Measurements from ENCODE around the gene WDR53.

DNA sequence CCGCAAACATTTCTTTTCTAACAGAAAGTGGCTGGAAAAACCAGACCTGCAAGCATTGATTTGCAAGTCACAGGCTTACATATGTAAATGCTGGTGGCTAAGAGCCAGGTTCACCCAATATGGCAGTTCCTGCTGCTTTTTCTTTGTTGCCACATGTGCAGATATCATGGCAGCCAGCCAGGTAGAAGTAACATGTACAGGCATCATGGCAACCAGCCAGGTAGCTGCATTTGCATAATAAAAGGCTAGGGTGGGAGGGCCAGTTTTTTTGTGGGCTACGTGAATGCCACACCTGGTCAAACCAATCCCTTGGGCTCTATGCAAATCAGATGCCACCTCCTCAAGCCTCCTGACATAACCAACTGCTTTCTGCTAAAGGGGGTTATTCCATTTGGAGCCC is 50.4 kb downstream of the WDR53 start:
- no peak for TF ChIP-seq POLR2AphosphoS5 (IDR thresholded peaks at IDR 0.05)
- TF ChIP-seq, protein P1, sequence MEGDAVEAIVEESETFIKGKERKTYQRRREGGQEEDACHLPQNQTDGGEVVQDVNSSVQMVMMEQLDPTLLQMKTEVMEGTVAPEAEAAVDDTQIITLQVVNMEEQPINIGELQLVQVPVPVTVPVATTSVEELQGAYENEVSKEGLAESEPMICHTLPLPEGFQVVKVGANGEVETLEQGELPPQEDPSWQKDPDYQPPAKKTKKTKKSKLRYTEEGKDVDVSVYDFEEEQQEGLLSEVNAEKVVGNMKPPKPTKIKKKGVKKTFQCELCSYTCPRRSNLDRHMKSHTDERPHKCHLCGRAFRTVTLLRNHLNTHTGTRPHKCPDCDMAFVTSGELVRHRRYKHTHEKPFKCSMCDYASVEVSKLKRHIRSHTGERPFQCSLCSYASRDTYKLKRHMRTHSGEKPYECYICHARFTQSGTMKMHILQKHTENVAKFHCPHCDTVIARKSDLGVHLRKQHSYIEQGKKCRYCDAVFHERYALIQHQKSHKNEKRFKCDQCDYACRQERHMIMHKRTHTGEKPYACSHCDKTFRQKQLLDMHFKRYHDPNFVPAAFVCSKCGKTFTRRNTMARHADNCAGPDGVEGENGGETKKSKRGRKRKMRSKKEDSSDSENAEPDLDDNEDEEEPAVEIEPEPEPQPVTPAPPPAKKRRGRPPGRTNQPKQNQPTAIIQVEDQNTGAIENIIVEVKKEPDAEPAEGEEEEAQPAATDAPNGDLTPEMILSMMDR (IDR thresholded peaks at IDR 0.05; ENCODE audit: poor library complexity, severe bottlenecking): no peak
- no peak for TF ChIP-seq RAD21 (conservative IDR thresholded peaks at IDR 0.05)
- no peak for TF ChIP-seq EZH2 (IDR thresholded peaks at IDR 0.05; ENCODE audit: borderline replicate concordance, insufficient read depth, low read length, poor library complexity, severe bottlenecking)
